Mesodermal cell (in vitro differentiated cells): ENCODE results near the gene HCRTR1.
"Not testable (repeated sequence)": the region's sequence is repeated elsewhere in the genome, so short reads cannot be mapped to it uniquely, and the experiment has no call there.

Source experiments
- H3K27ac ChIP-seq: 2 replicates; pipeline ENCODE4 v1.7.0; 2013; ENCODE audit warnings: mild to moderate bottlenecking, low read depth, low read length, moderate library complexity; ENCODE audit not compliant: severe bottlenecking
- H3K36me3 ChIP-seq: 2 replicates; pipeline ENCODE4 v1.7.1; 2013; ENCODE audit warnings: mild to moderate bottlenecking, low read length, moderate library complexity; ENCODE audit not compliant: control insufficient read depth, insufficient read depth
- H3K4me1 ChIP-seq: one replicate; pipeline ENCODE4 v1.7.1; 2013; ENCODE audit warnings: mild to moderate bottlenecking, low read length; ENCODE audit not compliant: insufficient read depth, control insufficient read depth, poor library complexity, severe bottlenecking
- H3K4me3 ChIP-seq: 2 replicates; pipeline ENCODE4 v1.7.0; 2013; ENCODE audit warnings: low read length, control low read depth, mild to moderate bottlenecking; ENCODE audit not compliant: insufficient read depth, poor library complexity, severe bottlenecking; ENCODE audit errors: extremely low read depth
- H3K9me3 ChIP-seq: 2 replicates; pipeline ENCODE4 v1.7.1; 2013; ENCODE audit warnings: mild to moderate bottlenecking, low read length, moderate library complexity; ENCODE audit not compliant: control insufficient read depth
- WGBS, 2 experiments: methylation state at CpG; one replicate each; pipeline ENCODE4 v1.1.5; 2013; ENCODE audit warnings: missing lambda C conversion rate in 2 of 2; ENCODE audit not compliant: insufficient coverage in 2 of 2; 5-methylcytosine and 5-hydroxymethylcytosine counted together

The HCRTR1 gene

GRCh38 chr1:31583082-31583994, 34.2 kb upstream of the HCRTR1 start:
- Histone ChIP-seq H3K4me1 (peaks cover 10% of the 10 kb centered on the region), H3K4me3 (no peak overlapping the region), H3K9me3 (no peaks in the 10 kb centered on the region), H3K27ac (no peak overlapping the region), H3K36me3 (no peaks in the 10 kb centered on the region)
- WGBS, 2 experiments, result 90 to 93% methylated on average over 13 of the region's 16 CpGs

- H3K4me1 ChIP-seq, result peaks cover 14% of the 10 kb centered on the region
- H3K9me3 ChIP-seq, result no peaks in the 10 kb centered on the region
- H3K36me3 ChIP-seq, result no peaks in the 10 kb centered on the region
- H3K4me3 ChIP-seq, result no peak overlapping the region
- 93 to 95% methylated on average over 9 to 13 of the region's 13 CpGs for WGBS, 2 experiments
- H3K27ac ChIP-seq, result no peak overlapping the region
Observed at GRCh38 chr1:31583995-31584868, 33.3 kb upstream of the HCRTR1 start.

GRCh38 chr1:31584869-31585735, 32.4 kb upstream of the HCRTR1 start:
- Histone ChIP-seq H3K27ac (no peak overlapping the region), H3K4me1 (peaks cover 12% of the 10 kb centered on the region), H3K9me3 (no peaks in the 10 kb centered on the region), H3K4me3 (no peak overlapping the region), H3K36me3 (no peaks in the 10 kb centered on the region)
- WGBS, 2 experiments, result 92 to 94% methylated on average over 21 to 23 of the region's 27 CpGs

- no peak overlapping the region for H3K4me3 ChIP-seq
- peaks cover 12% of the 10 kb centered on the region for H3K4me1 ChIP-seq
- 94 to 97% methylated on average over 4 to 10 of the region's 11 CpGs for WGBS, 2 experiments
- H3K9me3 ChIP-seq, result no peaks in the 10 kb centered on the region
- no peak overlapping the region for H3K27ac ChIP-seq
- H3K36me3 ChIP-seq, result no peaks in the 10 kb centered on the region
Observed at GRCh38 chr1:31585736-31586365, 31.6 kb upstream of the HCRTR1 start.

- H3K9me3 ChIP-seq, result no peaks in the 10 kb centered on the region
- H3K36me3 ChIP-seq, result no peaks in the 10 kb centered on the region
- H3K4me3 ChIP-seq, result no peak overlapping the region
- H3K27ac ChIP-seq, result no peak overlapping the region
- H3K4me1 ChIP-seq, result peaks cover 12% of the 10 kb centered on the region
- WGBS, 2 experiments, result 94 to 95% methylated on average over 39 to 43 of the region's 47 CpGs
Observed at GRCh38 chr1:31586376-31587327, 30.8 kb upstream of the HCRTR1 start.

- H3K4me3 ChIP-seq, H3K27ac ChIP-seq, H3K9me3 ChIP-seq, H3K36me3 ChIP-seq: not testable (repeated sequence)
- H3K4me1 ChIP-seq, result peaks cover 12% of the 10 kb centered on the region
- WGBS, 2 experiments, result 60 to 97% methylated on average over 1 to 5 of the region's 5 CpGs
Observed at GRCh38 chr1:31587328-31587699, 30.2 kb upstream of the HCRTR1 start.

- Histone ChIP-seq H3K36me3 (no peaks in the 10 kb centered on the region), H3K9me3 (no peaks in the 10 kb centered on the region), H3K27ac (no peak overlapping the region), H3K4me1 (peaks cover 12% of the 10 kb centered on the region), H3K4me3 (no peak overlapping the region)
- WGBS, 2 experiments, result 64 to 70% methylated on average over 11 to 12 of the region's 14 CpGs
Observed at GRCh38 chr1:31587720-31588423, 29.6 kb upstream of the HCRTR1 start.

GRCh38 chr1:31588751-31589515, 28.6 kb upstream of the HCRTR1 start:
- 43 to 54% methylated on average over 36 to 61 of the region's 62 CpGs for WGBS, 2 experiments
- no peak overlapping the region for H3K27ac ChIP-seq

More at GRCh38 chr1:31588751-31589515, 28.6 kb upstream of the HCRTR1 start:
- Histone ChIP-seq H3K4me1 (peaks cover 12% of the 10 kb centered on the region), H3K9me3 (no peaks in the 10 kb centered on the region), H3K36me3 (no peaks in the 10 kb centered on the region), H3K4me3 (no peak overlapping the region)
